ENCODE data around the gene ABCC10.
"Not testable (repeated sequence)": the region's sequence is repeated elsewhere in the genome, so short reads cannot be mapped to it uniquely, and the experiment has no call there.

Gene ABCC10

DNA sequence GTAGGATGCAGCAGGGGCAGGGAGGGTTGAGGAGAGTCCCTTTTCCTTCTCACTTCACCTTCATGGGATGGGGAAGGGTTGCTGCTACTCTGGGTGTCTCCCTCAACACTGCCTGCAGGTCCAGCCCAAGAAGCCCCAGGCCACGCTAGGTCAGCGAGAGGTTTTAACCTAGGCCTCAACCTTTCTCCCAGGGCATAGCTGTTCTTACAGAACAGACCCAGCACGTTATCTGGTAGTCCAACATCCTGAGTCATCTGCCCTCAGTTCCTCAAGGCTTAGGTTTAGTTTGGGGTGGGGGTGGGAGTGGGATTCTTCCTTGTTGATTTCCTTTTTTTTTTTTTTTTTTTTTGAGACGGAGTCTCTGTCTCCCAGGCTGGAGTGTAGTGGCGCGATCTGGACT, 67.0 kb downstream of the ABCC10 start:
- TF ChIP-seq, protein P1, sequence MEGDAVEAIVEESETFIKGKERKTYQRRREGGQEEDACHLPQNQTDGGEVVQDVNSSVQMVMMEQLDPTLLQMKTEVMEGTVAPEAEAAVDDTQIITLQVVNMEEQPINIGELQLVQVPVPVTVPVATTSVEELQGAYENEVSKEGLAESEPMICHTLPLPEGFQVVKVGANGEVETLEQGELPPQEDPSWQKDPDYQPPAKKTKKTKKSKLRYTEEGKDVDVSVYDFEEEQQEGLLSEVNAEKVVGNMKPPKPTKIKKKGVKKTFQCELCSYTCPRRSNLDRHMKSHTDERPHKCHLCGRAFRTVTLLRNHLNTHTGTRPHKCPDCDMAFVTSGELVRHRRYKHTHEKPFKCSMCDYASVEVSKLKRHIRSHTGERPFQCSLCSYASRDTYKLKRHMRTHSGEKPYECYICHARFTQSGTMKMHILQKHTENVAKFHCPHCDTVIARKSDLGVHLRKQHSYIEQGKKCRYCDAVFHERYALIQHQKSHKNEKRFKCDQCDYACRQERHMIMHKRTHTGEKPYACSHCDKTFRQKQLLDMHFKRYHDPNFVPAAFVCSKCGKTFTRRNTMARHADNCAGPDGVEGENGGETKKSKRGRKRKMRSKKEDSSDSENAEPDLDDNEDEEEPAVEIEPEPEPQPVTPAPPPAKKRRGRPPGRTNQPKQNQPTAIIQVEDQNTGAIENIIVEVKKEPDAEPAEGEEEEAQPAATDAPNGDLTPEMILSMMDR (IDR thresholded peaks at IDR 0.05; ENCODE audit: low read depth, low read length, missing control alignments), result no peak
- no peak for DNase-seq (ENCODE audit: extremely low read depth, low read depth)
- H3K4me3 ChIP-seq (replicated peaks; ENCODE audit: low read depth, low read length), result no peak overlapping the region

DNA sequence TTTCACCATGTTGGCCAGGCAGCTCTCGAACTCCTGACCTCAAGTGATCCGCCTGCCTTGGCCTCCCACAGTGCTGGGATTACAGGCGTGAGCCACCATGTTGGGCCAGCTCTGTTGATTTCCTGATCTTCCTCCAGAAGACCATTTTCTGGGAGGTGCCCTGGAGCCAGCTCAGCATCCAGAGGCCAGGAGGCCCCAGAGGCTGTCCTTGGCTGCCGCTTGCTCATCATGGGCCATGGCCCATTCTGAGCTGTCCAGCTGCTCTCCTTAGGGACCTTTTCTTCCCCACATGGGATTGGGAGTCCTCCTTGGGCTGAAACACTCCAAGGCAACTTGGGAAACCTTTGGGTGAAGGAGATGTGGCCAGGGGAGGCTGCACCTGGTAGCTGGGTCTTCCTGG, 67.4 kb downstream of the ABCC10 start:
- H3K4me3 ChIP-seq (replicated peaks; ENCODE audit: low read depth, low read length), result no peak overlapping the region
- DNase-seq (ENCODE audit: extremely low read depth, low read depth), result no peak
- TF ChIP-seq, protein P1 (IDR thresholded peaks at IDR 0.05; ENCODE audit: low read depth, low read length, missing control alignments), result no peak

DNA sequence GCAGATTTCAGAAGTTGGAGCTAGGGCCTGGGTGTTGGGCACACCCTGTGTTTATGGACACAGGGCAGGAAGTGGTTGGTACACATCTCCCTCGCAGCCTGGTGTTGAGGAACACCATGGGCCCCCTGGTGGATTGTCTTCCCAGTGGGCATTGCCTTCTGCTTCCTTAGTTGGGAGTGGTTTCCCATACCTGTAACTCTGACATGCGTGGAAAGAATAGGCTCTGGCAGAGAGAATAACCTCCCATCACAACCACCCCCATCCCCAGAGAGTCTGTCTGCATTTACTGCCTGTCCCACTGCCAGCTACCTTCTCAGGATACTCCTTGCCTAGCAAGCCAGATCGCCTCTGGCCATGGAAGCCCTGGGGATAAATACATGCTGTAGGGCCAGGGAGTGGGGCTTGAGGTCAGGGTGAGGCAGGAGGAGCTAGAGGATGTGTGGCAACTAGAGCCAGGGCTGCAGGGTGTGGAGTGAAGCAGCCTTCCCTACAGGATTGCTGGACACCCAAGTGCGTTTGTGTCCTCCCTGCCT, 68.1 kb downstream of the ABCC10 start:
- no peak for DNase-seq (ENCODE audit: extremely low read depth, low read depth)

DNA sequence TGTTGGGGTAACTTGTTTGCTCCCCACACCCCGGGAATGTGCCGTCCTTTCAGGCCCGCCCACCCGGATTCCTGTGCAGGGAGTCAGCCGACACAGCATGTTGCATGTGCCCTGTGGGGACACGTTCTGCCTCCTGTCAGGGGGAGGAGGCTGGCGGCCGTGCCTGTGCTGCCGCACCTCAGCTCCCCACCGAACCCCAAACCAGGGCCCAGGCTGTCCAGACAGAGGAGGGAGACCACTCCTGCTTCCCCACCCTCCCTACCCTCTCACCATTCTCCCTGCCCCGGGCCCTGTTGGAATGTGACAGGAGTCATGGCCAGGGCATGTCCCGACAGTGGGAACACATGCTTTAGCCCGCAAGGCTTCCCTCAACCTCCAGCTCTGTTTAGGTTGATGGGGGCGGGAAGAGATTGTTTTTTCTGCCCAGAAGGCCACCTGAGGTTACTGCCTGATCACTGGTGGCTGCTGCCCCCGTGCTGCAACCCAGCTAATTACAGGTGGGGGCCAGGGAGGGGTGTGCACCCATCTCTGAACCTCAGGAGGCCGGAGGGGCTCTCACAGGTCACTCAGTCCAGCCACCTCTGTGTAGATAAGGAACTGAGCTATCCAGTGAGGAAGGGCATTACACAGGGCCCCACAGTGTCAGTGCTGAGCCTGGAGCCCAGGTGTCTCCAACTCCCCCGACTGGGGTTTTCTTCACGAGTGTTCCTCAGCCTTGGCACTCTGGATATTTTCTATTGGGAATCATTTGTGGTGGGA, 69.2 kb downstream of the ABCC10 start:
- H3K4me3 ChIP-seq (replicated peaks; ENCODE audit: low read depth, low read length), result 0 out of 2 replicates have a peak overlapping the region, but pooled peaks have one; percentile 2
- TF ChIP-seq, protein P1 (IDR thresholded peaks at IDR 0.05; ENCODE audit: low read depth, low read length, missing control alignments), result peak; percentile 70
- DNase-seq (ENCODE audit: extremely low read depth, low read depth), result no peak

More for the DNA sequence above, 68.1 kb downstream of the ABCC10 start:
- H3K4me3 ChIP-seq (replicated peaks; ENCODE audit: low read depth, low read length), result no peak overlapping the region
- TF ChIP-seq, protein P1 (IDR thresholded peaks at IDR 0.05; ENCODE audit: low read depth, low read length, missing control alignments), result peak; percentile 24

DNA sequence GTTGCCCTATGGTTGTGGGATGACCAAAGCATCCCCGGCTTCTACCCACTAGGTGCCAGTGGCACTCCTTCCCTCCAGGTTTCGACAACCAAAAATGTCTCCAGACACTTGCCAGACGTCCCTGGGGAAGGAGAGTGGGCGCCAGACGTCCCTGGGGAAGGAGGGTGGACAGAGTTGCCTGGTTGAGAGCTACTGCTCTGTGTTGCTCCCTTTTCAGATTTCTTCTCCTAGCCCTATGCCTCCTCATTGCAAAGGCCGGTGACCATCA, 69.7 kb downstream of the ABCC10 start:
- DNase-seq (ENCODE audit: extremely low read depth, low read depth), result no peak
- TF ChIP-seq, protein P1 (IDR thresholded peaks at IDR 0.05; ENCODE audit: low read depth, low read length, missing control alignments), result no peak
- H3K4me3 ChIP-seq (replicated peaks; ENCODE audit: low read depth, low read length), result no peak overlapping the region

DNA sequence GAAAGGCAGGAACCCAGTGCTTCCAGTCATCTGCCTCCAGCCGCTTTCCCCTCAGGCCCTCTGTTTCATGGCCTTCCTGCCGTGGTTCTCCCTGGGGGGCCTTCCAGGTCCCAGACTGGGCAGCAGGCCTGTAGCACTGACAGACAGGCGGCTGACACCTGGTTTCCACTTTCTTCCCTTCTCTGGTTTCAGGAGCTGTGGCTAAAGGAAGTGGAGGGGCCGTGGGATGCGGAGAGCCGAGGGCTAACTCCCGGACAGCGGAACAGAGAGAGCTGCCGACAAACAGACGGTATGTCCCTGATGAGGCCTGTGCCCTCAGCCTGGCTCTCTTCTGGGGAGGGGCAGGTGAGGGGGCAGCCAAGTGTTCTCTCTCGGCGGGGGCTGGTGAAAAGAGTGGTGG, 70.3 kb downstream of the ABCC10 start:
- H3K4me3 ChIP-seq (replicated peaks; ENCODE audit: low read depth, low read length), result no peak overlapping the region
- DNase-seq (ENCODE audit: extremely low read depth, low read depth), result no peak
- TF ChIP-seq, protein P1 (IDR thresholded peaks at IDR 0.05; ENCODE audit: low read depth, low read length, missing control alignments), result no peak

DNA sequence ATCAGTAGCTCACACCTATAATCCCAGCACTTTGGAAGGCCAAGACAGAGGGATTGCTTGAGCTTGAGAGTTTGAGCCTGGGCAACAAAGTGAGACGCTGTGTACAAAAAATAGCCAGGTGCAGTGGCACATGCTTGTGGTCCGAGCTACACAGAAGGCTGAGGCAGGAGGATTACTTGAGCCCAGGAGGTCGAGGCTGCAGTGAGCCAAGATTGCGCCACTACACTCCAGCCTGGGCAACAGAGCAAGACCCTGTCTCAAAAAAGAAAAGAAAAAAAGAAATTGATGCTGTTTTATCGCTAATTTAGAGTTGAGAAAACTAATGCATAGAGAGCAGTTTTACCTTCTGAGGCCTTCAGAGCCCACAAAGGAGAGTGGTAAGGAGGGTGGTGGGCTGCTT, 71.0 kb downstream of the ABCC10 start:
- not testable (repeated sequence) for DNase-seq (ENCODE audit: extremely low read depth, low read depth)

More for the DNA sequence above, 71.0 kb downstream of the ABCC10 start:
- H3K4me3 ChIP-seq (replicated peaks; ENCODE audit: low read depth, low read length), result not testable (repeated sequence)
